Measurements from ENCODE around the gene ZFAND3.

DNA sequence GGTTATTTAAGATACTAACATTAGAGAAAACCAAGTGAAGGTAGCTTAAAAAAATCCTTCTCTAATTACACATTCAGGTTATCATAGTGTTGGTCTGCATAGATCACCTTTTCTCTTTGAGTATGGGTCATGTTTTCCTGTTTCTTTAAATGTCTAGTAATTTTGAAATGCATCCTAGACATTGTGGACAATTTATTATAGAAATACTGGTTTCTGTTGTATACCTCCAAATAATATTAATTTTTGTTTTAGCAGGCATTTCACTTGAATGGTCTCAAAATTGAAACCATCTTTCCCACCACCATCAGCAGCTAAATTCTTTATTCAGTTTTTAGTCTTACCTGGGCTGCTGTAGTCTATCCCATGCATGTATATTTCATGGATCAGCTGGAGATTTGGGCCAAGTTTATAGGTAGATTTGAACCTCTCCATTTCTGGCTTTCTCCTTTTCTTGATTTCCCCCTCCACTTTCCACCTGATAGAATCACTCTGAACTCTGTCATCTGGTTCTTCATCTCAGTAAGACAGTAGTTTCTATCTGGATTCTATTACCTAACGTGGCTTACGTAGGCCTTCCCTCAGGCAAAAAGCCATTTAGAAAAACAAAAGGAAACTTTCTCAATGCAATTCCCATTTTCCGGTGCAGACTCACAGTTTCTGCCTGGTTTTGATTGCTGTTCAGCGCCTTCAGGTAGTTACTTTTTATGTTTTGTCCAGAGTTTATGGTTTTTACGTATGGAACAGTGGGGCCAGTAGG is 52.3 kb downstream of the ZFAND3 start:
- no peak for TF ChIP-seq POLR2AphosphoS5 (IDR thresholded peaks at IDR 0.05; ENCODE audit: insufficient read depth in 1 of 2, low read depth in 1 of 2)
- TF ChIP-seq, protein P1, sequence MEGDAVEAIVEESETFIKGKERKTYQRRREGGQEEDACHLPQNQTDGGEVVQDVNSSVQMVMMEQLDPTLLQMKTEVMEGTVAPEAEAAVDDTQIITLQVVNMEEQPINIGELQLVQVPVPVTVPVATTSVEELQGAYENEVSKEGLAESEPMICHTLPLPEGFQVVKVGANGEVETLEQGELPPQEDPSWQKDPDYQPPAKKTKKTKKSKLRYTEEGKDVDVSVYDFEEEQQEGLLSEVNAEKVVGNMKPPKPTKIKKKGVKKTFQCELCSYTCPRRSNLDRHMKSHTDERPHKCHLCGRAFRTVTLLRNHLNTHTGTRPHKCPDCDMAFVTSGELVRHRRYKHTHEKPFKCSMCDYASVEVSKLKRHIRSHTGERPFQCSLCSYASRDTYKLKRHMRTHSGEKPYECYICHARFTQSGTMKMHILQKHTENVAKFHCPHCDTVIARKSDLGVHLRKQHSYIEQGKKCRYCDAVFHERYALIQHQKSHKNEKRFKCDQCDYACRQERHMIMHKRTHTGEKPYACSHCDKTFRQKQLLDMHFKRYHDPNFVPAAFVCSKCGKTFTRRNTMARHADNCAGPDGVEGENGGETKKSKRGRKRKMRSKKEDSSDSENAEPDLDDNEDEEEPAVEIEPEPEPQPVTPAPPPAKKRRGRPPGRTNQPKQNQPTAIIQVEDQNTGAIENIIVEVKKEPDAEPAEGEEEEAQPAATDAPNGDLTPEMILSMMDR (IDR thresholded peaks at IDR 0.05): no peak
- no peak for TF ChIP-seq POLR2A (IDR thresholded peaks at IDR 0.05)
